OCI-LY7 (cell line): ENCODE measurements around the gene FGFBP3.

Experiments
- CTCF ChIP-seq: fragments of 200-600 bp; sonication (generic); conservative IDR thresholded peaks from 2 replicates; pipeline ENCODE4 v1.5.1; 2014; ENCODE audit warnings: mild to moderate bottlenecking, antibody characterized with exemption, low read length, moderate library complexity, mixed read lengths
- EZH2phosphoT487 ChIP-seq: fragments of 200-600 bp; sonication (generic); IDR thresholded peaks from 2 replicates; pipeline ENCODE4 v1.6.1; 2018; ENCODE audit warnings: low read depth, borderline replicate concordance, mild to moderate bottlenecking, mixed run types, antibody characterized with exemption, low read length, moderate library complexity, mixed read lengths

- no peak for TF ChIP-seq CTCF
- TF ChIP-seq EZH2phosphoT487 = no peak
Measured at GRCh38 chr10:91884536-91884935, 24.8 kb downstream of the FGFBP3 start.
